ENCODE data around the gene SPINT1. TPM values are rescaled to one million over a fixed set of nuclear protein-coding genes. Genes with fewer than 3 reads are reported as not detected.
"Not testable (repeated sequence)": the region's sequence is repeated elsewhere in the genome, so short reads cannot be mapped to it uniquely, and the experiment has no call there.

Gene SPINT1
- total RNA-seq, 1 experiment from 2014 or later, result 0.02 TPM

GRCh38 chr15:40859206-40859851, 15.5 kb downstream of the SPINT1 start:
- peak; percentile 76 for DNase-seq (ENCODE audit: low spot score)

- DNase-seq (ENCODE audit: low spot score), result not testable (repeated sequence)
Measured at GRCh38 chr15:40861147-40861546, 17.3 kb downstream of the SPINT1 start.

- DNase-seq (ENCODE audit: low spot score), result no peak
Measured at GRCh38 chr15:40863660-40864270, 19.9 kb downstream of the SPINT1 start.

- no peak for DNase-seq (ENCODE audit: low spot score)
Measured at GRCh38 chr15:40867199-40867598, 23.4 kb downstream of the SPINT1 start.

- peak; percentile 2 for DNase-seq (ENCODE audit: low spot score)
Measured at GRCh38 chr15:40869686-40870085, 25.8 kb downstream of the SPINT1 start.

GRCh38 chr15:40870716-40871115, 26.9 kb downstream of the SPINT1 start:
- peak; percentile 1 for DNase-seq (ENCODE audit: low spot score)

- peak; percentile 1 for DNase-seq (ENCODE audit: low spot score)
Measured at GRCh38 chr15:40871749-40872617, 28.1 kb downstream of the SPINT1 start.

- peak; percentile 1 for DNase-seq (ENCODE audit: low spot score)
Measured at GRCh38 chr15:40872791-40873693, 29.2 kb downstream of the SPINT1 start.

GRCh38 chr15:40873694-40874561, 30.1 kb downstream of the SPINT1 start, which contains the start of gene RHOV:
Gene RHOV (minus strand): TSS chr15:40874234. CDS start chr15:40874139, 95 bp downstream.
- DNase-seq (ENCODE audit: low spot score), result no peak

GRCh38 chr15:40875991-40876730, 32.3 kb downstream of the SPINT1 start:
- no peak for DNase-seq (ENCODE audit: low spot score)

- no peak for DNase-seq (ENCODE audit: low spot score)
Measured at GRCh38 chr15:40877694-40878093, 33.8 kb downstream of the SPINT1 start.

- no peak for DNase-seq (ENCODE audit: low spot score)
Measured at GRCh38 chr15:40878785-40879184, 34.9 kb downstream of the SPINT1 start.

- DNase-seq (ENCODE audit: low spot score), result no peak
Measured at GRCh38 chr15:40879609-40880008, 35.8 kb downstream of the SPINT1 start.

- peak; percentile 1 for DNase-seq (ENCODE audit: low spot score)
Measured at GRCh38 chr15:40881351-40881750, 37.5 kb downstream of the SPINT1 start.

GRCh38 chr15:40886586-40886985, 42.7 kb downstream of the SPINT1 start:
- DNase-seq (ENCODE audit: low spot score), result peak; percentile 1

GRCh38 chr15:40889112-40889511, 45.3 kb downstream of the SPINT1 start:
- DNase-seq (ENCODE audit: low spot score), result no peak

GRCh38 chr15:40891138-40891537, 47.3 kb downstream of the SPINT1 start:
- no peak for DNase-seq (ENCODE audit: low spot score)

- no peak for DNase-seq (ENCODE audit: low spot score)
Measured at GRCh38 chr15:40891810-40892446, 48.1 kb downstream of the SPINT1 start.

- no peak for DNase-seq (ENCODE audit: low spot score)
Measured at GRCh38 chr15:40892447-40893012, 48.7 kb downstream of the SPINT1 start.
